Muscle of leg (tissue), 11 donors: ENCODE measurements around the gene KDM4C. TPM values are rescaled to one million over a fixed set of nuclear protein-coding genes. Genes with fewer than 3 reads are reported as not detected.

Experiments
- DNase-seq: peaks from one replicate; pipeline ENCODE4 v3.0.0; 2013
- H3K27ac ChIP-seq: one replicate; pipeline ENCODE4 v1.5.1; 2013; ENCODE audit warnings: mild to moderate bottlenecking, low read length, control low read depth
- H3K27me3 ChIP-seq: one replicate; pipeline ENCODE4 v1.6.1; 2013; ENCODE audit warnings: low read length; ENCODE audit not compliant: control insufficient read depth, insufficient read depth
- H3K36me3 ChIP-seq: one replicate; pipeline ENCODE4 v1.6.1; 2013; ENCODE audit warnings: low read length; ENCODE audit not compliant: control insufficient read depth, insufficient read depth
- H3K4me1 ChIP-seq: one replicate; pipeline ENCODE4 v1.6.1; 2013; ENCODE audit warnings: low read length; ENCODE audit not compliant: control insufficient read depth, insufficient read depth
- H3K4me3 ChIP-seq: one replicate; pipeline ENCODE4 v1.5.1; 2013; ENCODE audit warnings: low read length, control low read depth
- H3K9me3 ChIP-seq: replicated peaks from 2 replicates; pipeline ENCODE4 v1.6.1; 2013; ENCODE audit warnings: low read depth, low read length; ENCODE audit not compliant: control insufficient read depth
- WGBS: methylation state at CpG from one replicate; pipeline ENCODE4 v1.1.5; 2013; ENCODE audit warnings: missing lambda C conversion rate; ENCODE audit not compliant: insufficient coverage; 5-methylcytosine and 5-hydroxymethylcytosine counted together
- polyA plus RNA-seq, 8 donors: library from polyadenylated mRNA; unstranded; fragments of 120-200 nt; gene quantifications; one replicate each; pipeline versions ENCODE4 v1.2.1 to v1.2.3, GENCODE V29; 2013; ENCODE audit warnings: inconsistent platforms in 1 of 8, low replicate concordance in 1 of 8; ENCODE audit not compliant: insufficient read length in 8 of 8, insufficient read depth in 1 of 8
- total RNA-seq: library from RNA; stranded (reverse); fragments of 120-200 nt; gene quantifications from one replicate; pipeline ENCODE4 v1.2.4, GENCODE V29; 2013

KDM4C gene
- total and polyA plus RNA-seq, 9 donors, result 10.1 to 19.0 (median 11.2) TPM

GRCh38 chr9:6844267-6844666 is 86.5 kb downstream of the KDM4C start:
- no peaks in the 10 kb centered on the region for H3K4me1 ChIP-seq
- no peaks in the 10 kb centered on the region for H3K27me3 ChIP-seq
- no peak for DNase-seq
- no peak overlapping the region for H3K27ac ChIP-seq
- 90% methylated on average over 2 of the region's 4 CpGs for WGBS
- H3K36me3 ChIP-seq, result no peaks in the 10 kb centered on the region
- H3K9me3 ChIP-seq, result no peaks in the 10 kb centered on the region
- H3K4me3 ChIP-seq, result no peak overlapping the region

GRCh38 chr9:6845128-6845826 is 87.5 kb downstream of the KDM4C start:
- WGBS, result 75% methylated on average over 7 of the region's 8 CpGs

GRCh38 chr9:6845880-6846279 is 88.1 kb downstream of the KDM4C start:
- WGBS, result 25% methylated on average over 1 of the region's 2 CpGs
- Histone ChIP-seq H3K27me3 (no peaks in the 10 kb centered on the region), H3K27ac (no peak overlapping the region), H3K4me1 (no peaks in the 10 kb centered on the region), H3K36me3 (no peaks in the 10 kb centered on the region), H3K4me3 (no peak overlapping the region), H3K9me3 (no peaks in the 10 kb centered on the region)
- DNase-seq, result no peak

More at GRCh38 chr9:6845128-6845826, 87.5 kb downstream of the KDM4C start:
- Histone ChIP-seq H3K9me3 (no peaks in the 10 kb centered on the region), H3K27me3 (no peaks in the 10 kb centered on the region), H3K27ac (no peak overlapping the region), H3K36me3 (no peaks in the 10 kb centered on the region), H3K4me3 (no peak overlapping the region), H3K4me1 (no peaks in the 10 kb centered on the region)
- no peak for DNase-seq

GRCh38 chr9:6852243-6852963 is 94.6 kb downstream of the KDM4C start:
- no peak for DNase-seq
- Histone ChIP-seq H3K4me3 (no peak overlapping the region), H3K36me3 (peaks cover 6% of the 10 kb centered on the region), H3K4me1 (no peaks in the 10 kb centered on the region), H3K27ac (no peak overlapping the region), H3K9me3 (no peaks in the 10 kb centered on the region), H3K27me3 (no peaks in the 10 kb centered on the region)
- WGBS, result 89% methylated on average over 2 of the region's 7 CpGs

- Histone ChIP-seq H3K27ac (no peak overlapping the region), H3K9me3 (no peaks in the 10 kb centered on the region), H3K4me3 (no peak overlapping the region), H3K4me1 (no peaks in the 10 kb centered on the region), H3K36me3 (peaks cover 6% of the 10 kb centered on the region), H3K27me3 (no peaks in the 10 kb centered on the region)
- DNase-seq, result no peak
- WGBS, result 84% methylated on average over 2 of the region's 3 CpGs
These were observed 98.1 kb downstream of the KDM4C start for GRCh38 chr9:6855860-6856259.

- DNase-seq, result no peak
- WGBS, result no CpG with 5 or more reads among the region's 1 CpG
- Histone ChIP-seq H3K27me3 (no peaks in the 10 kb centered on the region), H3K4me3 (no peak overlapping the region), H3K36me3 (no peaks in the 10 kb centered on the region), H3K9me3 (peaks cover 9% of the 10 kb centered on the region), H3K4me1 (no peaks in the 10 kb centered on the region), H3K27ac (no peak overlapping the region)
These were observed 106.3 kb downstream of the KDM4C start for GRCh38 chr9:6864102-6864501.

GRCh38 chr9:6869081-6869948 is 111.5 kb downstream of the KDM4C start:
- no peak for DNase-seq

GRCh38 chr9:6870149-6870548 is 112.4 kb downstream of the KDM4C start:
- no peak for DNase-seq
- H3K4me3 ChIP-seq, result no peak overlapping the region
- no peaks in the 10 kb centered on the region for H3K4me1 ChIP-seq
- H3K27ac ChIP-seq, result no peak overlapping the region
- peaks cover 3% of the 10 kb centered on the region for H3K9me3 ChIP-seq
- WGBS, result no CpG with 5 or more reads among the region's 1 CpG
- no peaks in the 10 kb centered on the region for H3K27me3 ChIP-seq
- no peaks in the 10 kb centered on the region for H3K36me3 ChIP-seq

More at GRCh38 chr9:6869081-6869948, 111.5 kb downstream of the KDM4C start:
- H3K4me3 ChIP-seq, result no peak overlapping the region
- H3K4me1 ChIP-seq, result no peaks in the 10 kb centered on the region
- H3K9me3 ChIP-seq, result peaks cover 4% of the 10 kb centered on the region
- H3K36me3 ChIP-seq, result no peaks in the 10 kb centered on the region
- H3K27ac ChIP-seq, result no peak overlapping the region
- no peaks in the 10 kb centered on the region for H3K27me3 ChIP-seq
- WGBS, result no CpG with 5 or more reads among the region's 5 CpGs

- Histone ChIP-seq H3K4me3 (no peak overlapping the region), H3K27ac (no peak overlapping the region), H3K4me1 (no peaks in the 10 kb centered on the region), H3K9me3 (no peaks in the 10 kb centered on the region), H3K27me3 (no peaks in the 10 kb centered on the region), H3K36me3 (no peaks in the 10 kb centered on the region)
- 80% methylated on average over 3 of the region's 7 CpGs for whole genome bisulfite sequencing
- no peak for DNase-seq
These were observed 113.1 kb downstream of the KDM4C start for GRCh38 chr9:6870650-6871477.
